ENCODE measurements around the gene BCAS3. TPM values are rescaled to one million over a fixed set of nuclear protein-coding genes. Genes with fewer than 3 reads are reported as not detected.
"Not testable (repeated sequence)": the region's sequence is repeated elsewhere in the genome, so short reads cannot be mapped to it uniquely, and the experiment has no call there.

Gene BCAS3
- total and polyA plus RNA-seq, 5 experiments from 2014 or later, result 25.7 to 41.4 (median 32.8) TPM

DNA sequence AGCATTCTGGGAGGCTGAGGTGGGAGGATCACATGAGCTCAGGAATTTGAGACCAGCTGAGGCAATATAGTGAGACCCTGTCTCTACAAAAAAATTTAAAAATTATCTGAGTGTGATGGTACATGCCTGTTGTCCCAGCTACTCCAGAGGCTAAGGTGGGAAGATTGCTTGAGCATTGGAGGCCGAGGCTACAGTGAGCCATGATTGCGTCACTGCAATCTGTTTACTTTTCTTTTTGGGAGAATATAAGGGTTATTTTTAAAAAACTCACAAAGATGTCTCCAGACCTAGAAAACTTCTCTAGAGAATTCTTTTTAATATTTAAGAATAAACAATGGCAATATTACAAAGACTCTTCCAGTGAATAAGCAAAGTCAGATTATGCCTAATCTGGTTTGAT lies 226.9 kb downstream of the BCAS3 start:
- Mint-ChIP-seq H3K4me3 (no peak overlapping the region), H3K9me3 (no peaks in the 10 kb centered on the region), H3K27me3 (no peaks in the 10 kb centered on the region), H3K27ac (no peak overlapping the region), H3K36me3 (peaks cover 0 to 30% (median 18%) of the 10 kb centered on the region in 3 donors), H3K4me1 (peaks cover 0 to 2% (median 0%) of the 10 kb centered on the region in 4 donors)
- ATAC-seq (no peak), DNase-seq (no peak)
- POLR2A ChIA-PET, result no interaction called here

DNA sequence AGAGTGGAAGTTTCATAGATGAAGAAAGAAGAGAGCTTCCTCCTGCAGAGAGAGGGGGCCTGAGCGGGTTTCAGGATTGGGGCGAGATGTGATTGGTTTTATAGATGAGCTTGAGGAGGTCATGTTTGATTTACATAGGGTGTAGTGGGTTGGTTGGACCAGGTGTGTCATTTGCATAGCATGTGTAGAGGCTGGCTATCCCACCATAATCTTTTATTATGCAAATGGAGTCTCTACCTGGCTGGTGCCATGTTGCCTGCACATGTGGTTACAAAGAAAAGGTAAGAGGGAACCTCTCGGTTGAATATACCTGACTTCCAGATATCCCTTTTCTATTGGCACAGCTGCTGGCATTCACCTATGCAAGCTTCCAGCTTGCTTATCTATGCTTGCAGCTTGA lies 228.1 kb downstream of the BCAS3 start:
- H3K4me3 Mint-ChIP-seq, result no peak overlapping the region
- DNase-seq (no peak), ATAC-seq (no peak)
- POLR2A ChIA-PET, result no interaction called here
- no peak overlapping the region for H3K27ac Mint-ChIP-seq
- H3K9me3 Mint-ChIP-seq, result no peaks in the 10 kb centered on the region
- no peaks in the 10 kb centered on the region for H3K27me3 Mint-ChIP-seq
- H3K4me1 Mint-ChIP-seq, result peaks cover 0 to 2% (median 1%) of the 10 kb centered on the region in 4 donors
- H3K36me3 Mint-ChIP-seq, result peaks cover 4 to 33% (median 22%) of the 10 kb centered on the region in 3 donors

- no peak for ATAC-seq
- Mint-ChIP-seq H3K9me3 (no peaks in the 10 kb centered on the region), H3K27ac (no peak overlapping the region), H3K4me1 (peaks cover 0 to 2% (median 1%) of the 10 kb centered on the region in 4 donors), H3K4me3 (no peak overlapping the region), H3K36me3 (peaks cover 12 to 30% (median 20%) of the 10 kb centered on the region in 3 donors), H3K27me3 (no peaks in the 10 kb centered on the region)
- POLR2A ChIA-PET, result no interaction called here
- DNase-seq, result no peak
These were observed 230.7 kb downstream of the BCAS3 start for GRCh38 chr17:60908324-60908723.

DNA sequence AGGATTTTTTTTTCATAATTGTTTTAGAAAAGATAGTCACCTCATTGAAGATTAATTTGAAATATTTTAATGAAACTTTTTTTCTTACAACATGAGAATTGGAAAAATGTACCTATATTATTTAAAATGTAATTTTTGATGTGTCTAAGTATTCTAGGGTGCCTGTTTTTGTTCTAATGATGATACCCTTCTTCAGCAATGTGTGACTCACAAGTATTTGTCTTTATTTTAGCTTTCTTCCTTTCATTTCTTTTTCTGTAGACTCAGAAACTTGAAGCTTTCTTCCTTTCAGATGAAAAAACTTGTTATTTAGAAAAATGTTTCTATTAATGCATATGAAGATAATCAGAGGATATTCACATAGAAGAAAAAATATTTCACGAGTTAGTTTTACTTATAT lies 231.8 kb downstream of the BCAS3 start:
- no peak for ATAC-seq
- Mint-ChIP-seq H3K4me3 (no peak overlapping the region), H3K36me3 (peaks cover 23 to 30% (median 28%) of the 10 kb centered on the region in 3 donors), H3K9me3 (no peaks in the 10 kb centered on the region), H3K27me3 (no peaks in the 10 kb centered on the region), H3K4me1 (peaks cover 0 to 2% (median 1%) of the 10 kb centered on the region in 4 donors), H3K27ac (no peak overlapping the region)
- POLR2A ChIA-PET, result no interaction called here
- no peak for DNase-seq

- Mint-ChIP-seq H3K27me3 (no peaks in the 10 kb centered on the region), H3K4me3 (no peak overlapping the region), H3K4me1 (peaks cover 0 to 2% (median under 1%) of the 10 kb centered on the region in 4 donors), H3K9me3 (peaks cover 0 to 4% (median 0%) of the 10 kb centered on the region in 9 donors), H3K36me3 (peaks cover 24 to 31% (median 31%) of the 10 kb centered on the region in 3 donors), H3K27ac (no peak overlapping the region)
- POLR2A ChIA-PET, result no interaction called here
- ATAC-seq (no peak), DNase-seq (no peak)
These were observed 232.8 kb downstream of the BCAS3 start for GRCh38 chr17:60910415-60910814.

DNA sequence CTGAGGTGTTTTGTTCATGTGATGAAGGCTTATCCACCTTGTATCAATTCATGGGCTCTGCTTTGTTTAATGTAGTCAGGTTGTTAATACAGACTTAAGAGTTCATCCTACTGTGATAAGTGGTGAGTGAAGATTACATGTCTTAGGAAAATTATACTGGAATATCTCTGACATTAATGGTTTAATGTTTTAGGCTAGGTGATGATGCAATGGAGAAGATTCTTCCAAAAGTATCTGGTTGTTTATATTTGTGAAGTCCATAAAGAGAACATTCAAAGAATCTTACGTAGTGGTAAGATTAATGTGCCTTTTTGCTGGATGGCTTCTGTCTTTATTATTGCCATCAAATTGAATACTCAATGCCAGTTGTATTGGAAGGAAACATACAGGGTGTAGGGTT lies 236.4 kb downstream of the BCAS3 start:
- H3K27ac Mint-ChIP-seq, result no peak overlapping the region
- H3K4me3 Mint-ChIP-seq, result no peak overlapping the region
- POLR2A ChIA-PET, result no interaction called here
- no peak for ATAC-seq
- H3K27me3 Mint-ChIP-seq, result no peaks in the 10 kb centered on the region
- no peak for DNase-seq
- peaks cover 31 to 46% (median 33%) of the 10 kb centered on the region in 3 donors for H3K36me3 Mint-ChIP-seq
- peaks cover 0 to 2% (median 0%) of the 10 kb centered on the region in 4 donors for H3K4me1 Mint-ChIP-seq
- H3K9me3 Mint-ChIP-seq, result peaks cover 0 to 13% (median 5%) of the 10 kb centered on the region in 9 donors

DNA sequence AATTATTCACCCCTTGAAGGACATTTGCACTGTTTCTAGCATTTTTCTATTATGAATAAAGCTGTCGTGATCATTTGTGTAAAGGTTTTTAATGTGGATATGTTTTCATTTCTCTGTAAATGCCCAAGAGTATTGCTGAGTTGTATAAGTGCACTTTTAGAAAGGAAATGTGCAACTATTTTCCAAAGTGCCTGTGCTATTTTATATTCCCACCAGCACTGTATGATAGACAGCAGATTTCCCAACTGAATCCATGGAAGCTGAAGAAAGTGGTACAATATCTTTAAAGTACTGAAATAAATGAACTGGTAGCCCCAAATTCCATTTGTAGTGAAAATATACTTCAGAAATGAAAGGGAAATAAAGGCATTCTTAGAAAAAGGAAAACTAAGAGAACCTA lies 238.4 kb downstream of the BCAS3 start:
- Mint-ChIP-seq H3K4me3 (no peak overlapping the region), H3K4me1 (no peaks in the 10 kb centered on the region), H3K9me3 (peaks cover 0 to 13% (median 5%) of the 10 kb centered on the region in 9 donors), H3K36me3 (peaks cover 27 to 49% (median 31%) of the 10 kb centered on the region in 3 donors), H3K27me3 (no peaks in the 10 kb centered on the region), H3K27ac (no peak overlapping the region)
- POLR2A ChIA-PET, result no interaction called here
- DNase-seq (no peak), ATAC-seq (no peak)

- Mint-ChIP-seq H3K4me3 (no peak overlapping the region), H3K27me3 (no peaks in the 10 kb centered on the region), H3K36me3 (peaks cover 7 to 25% (median 11%) of the 10 kb centered on the region in 3 donors), H3K4me1 (no peaks in the 10 kb centered on the region), H3K9me3 (peaks cover 0 to 12% (median 5%) of the 10 kb centered on the region in 9 donors), H3K27ac (peak overlapping the region in 1 of 10 donors; percentile 57)
- no peak for ATAC-seq
- DNase-seq, result no peak
- POLR2A ChIA-PET, result no interaction called here
These were observed 242.5 kb downstream of the BCAS3 start for GRCh38 chr17:60920107-60920506.

DNA sequence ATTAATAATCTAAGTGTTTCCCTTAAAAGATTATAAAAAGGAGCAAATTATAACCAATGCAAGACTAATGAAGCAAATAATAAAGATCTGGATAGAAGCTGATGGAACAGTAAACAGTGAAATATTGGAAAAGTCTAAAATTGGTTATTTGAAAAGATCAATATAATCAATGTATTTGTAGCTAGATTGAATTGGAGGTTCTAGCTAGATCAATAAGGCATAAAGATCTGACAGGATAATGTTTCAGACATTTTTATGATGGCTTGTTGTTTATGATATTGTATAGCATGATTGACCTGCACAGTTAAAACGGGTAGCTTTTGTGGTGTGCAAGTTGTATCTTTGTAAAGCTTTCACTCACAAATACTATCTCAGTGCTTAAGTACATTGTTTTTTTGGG lies 245.3 kb downstream of the BCAS3 start:
- Mint-ChIP-seq H3K4me1 (no peaks in the 10 kb centered on the region), H3K27me3 (no peaks in the 10 kb centered on the region), H3K36me3 (peaks cover 0 to 16% (median 6%) of the 10 kb centered on the region in 3 donors), H3K9me3 (no peaks in the 10 kb centered on the region), H3K27ac (no peak overlapping the region), H3K4me3 (no peak overlapping the region)
- DNase-seq (no peak), ATAC-seq (no peak)
- POLR2A ChIA-PET, result no interaction called here

- Mint-ChIP-seq H3K27ac (no peak overlapping the region), H3K4me3 (no peak overlapping the region), H3K4me1 (no peaks in the 10 kb centered on the region), H3K27me3 (no peaks in the 10 kb centered on the region), H3K9me3 (no peaks in the 10 kb centered on the region), H3K36me3 (peaks cover 0 to 11% (median 3%) of the 10 kb centered on the region in 3 donors)
- no peak for DNase-seq
- ATAC-seq, result no peak
- POLR2A ChIA-PET, result no interaction called here
These were observed 249.0 kb downstream of the BCAS3 start for GRCh38 chr17:60926466-60927183.

DNA sequence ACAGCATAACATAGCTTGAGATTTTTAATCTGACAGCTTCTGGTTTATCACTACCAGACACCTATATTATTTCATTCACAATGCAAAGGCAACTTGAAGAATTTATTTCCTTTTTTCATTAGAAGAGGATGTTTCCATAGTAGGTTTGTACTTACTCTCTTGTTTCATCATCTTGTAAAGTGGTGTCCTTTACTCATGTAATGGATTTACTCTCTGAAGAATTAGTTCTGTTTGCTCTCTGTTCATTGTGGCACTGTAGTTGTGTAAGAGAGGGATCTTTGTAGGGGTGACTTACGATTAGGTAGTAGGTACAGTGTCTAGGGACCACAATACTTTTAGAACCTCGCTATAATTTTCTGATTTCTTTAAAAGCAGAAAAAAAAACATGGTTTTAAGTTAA lies 256.1 kb downstream of the BCAS3 start:
- no peak for DNase-seq
- H3K27ac Mint-ChIP-seq, result no peak overlapping the region
- POLR2A ChIA-PET, result no interaction called here
- H3K9me3 Mint-ChIP-seq, result no peaks in the 10 kb centered on the region
- ATAC-seq, result no peak
- H3K4me1 Mint-ChIP-seq, result no peaks in the 10 kb centered on the region
- H3K36me3 Mint-ChIP-seq, result peaks cover 6 to 19% (median 7%) of the 10 kb centered on the region in 3 donors
- no peaks in the 10 kb centered on the region for H3K27me3 Mint-ChIP-seq
- no peak overlapping the region for H3K4me3 Mint-ChIP-seq

GRCh38 chr17:60934723-60935122 lies 257.1 kb downstream of the BCAS3 start:
- Mint-ChIP-seq H3K4me1 (no peaks in the 10 kb centered on the region), H3K27me3 (no peaks in the 10 kb centered on the region), H3K36me3 (peaks cover 6 to 17% (median 7%) of the 10 kb centered on the region in 3 donors), H3K4me3 (no peak overlapping the region), H3K9me3 (no peaks in the 10 kb centered on the region), H3K27ac (no peak overlapping the region)
- DNase-seq, result no peak
- POLR2A ChIA-PET, result no interaction called here
- ATAC-seq, result no peak

DNA sequence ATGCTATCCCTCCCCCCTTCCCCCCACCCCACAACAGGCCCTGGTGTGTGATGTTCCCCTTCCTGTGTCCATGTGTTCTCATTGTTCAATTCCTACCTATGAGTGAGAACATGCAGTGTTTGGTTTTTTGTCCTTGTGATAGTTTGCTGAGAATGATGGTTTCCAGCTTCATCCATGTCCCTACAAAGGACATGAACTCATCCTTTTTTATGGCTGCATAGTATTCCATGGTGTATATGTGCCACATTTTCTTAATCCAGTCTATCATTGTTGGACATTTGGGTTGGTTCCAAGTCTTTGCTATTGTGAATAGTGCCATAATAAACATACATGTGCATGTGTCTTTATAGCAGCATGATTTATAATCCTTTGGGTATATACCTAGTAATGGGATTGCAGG lies 258.3 kb downstream of the BCAS3 start:
- DNase-seq, H3K27me3 Mint-ChIP-seq, H3K27ac Mint-ChIP-seq, H3K4me1 Mint-ChIP-seq, POLR2A ChIA-PET, H3K4me3 Mint-ChIP-seq, H3K9me3 Mint-ChIP-seq, ATAC-seq: not testable (repeated sequence)
- peaks cover 6 to 17% (median 7%) of the 10 kb centered on the region in 3 donors for H3K36me3 Mint-ChIP-seq

DNA sequence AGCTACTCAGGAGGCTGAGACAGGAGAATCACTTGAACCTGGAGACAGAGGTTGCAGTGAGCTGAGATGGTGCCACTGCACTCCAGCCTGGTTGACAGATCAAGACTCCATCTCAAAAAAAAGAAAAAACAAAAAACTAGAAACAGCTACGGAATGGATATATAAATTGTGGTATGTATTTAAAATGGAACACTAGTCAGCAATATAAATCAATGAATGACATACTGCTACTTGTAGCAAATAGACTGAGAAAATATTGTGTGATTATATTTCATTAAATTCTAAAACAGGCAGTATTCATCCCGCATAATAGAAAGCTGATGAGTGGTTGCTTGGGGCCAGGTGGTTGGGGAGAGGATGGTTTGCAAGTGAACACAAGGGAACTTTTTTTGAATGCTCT lies 261.7 kb downstream of the BCAS3 start:
- H3K36me3 Mint-ChIP-seq, result peaks cover 6 to 17% (median 7%) of the 10 kb centered on the region in 3 donors
- H3K27me3 Mint-ChIP-seq, result no peaks in the 10 kb centered on the region
- POLR2A ChIA-PET, result no interaction called here
- H3K27ac Mint-ChIP-seq, result no peak overlapping the region
- no peak overlapping the region for H3K4me3 Mint-ChIP-seq
- ATAC-seq, result no peak
- no peak for DNase-seq
- no peaks in the 10 kb centered on the region for H3K9me3 Mint-ChIP-seq
- no peaks in the 10 kb centered on the region for H3K4me1 Mint-ChIP-seq

Data from naive thymus-derived CD8-positive, alpha-beta T cell (primary cell).